ENCODE results near the gene CD207.
A peak's percentile ranks its signal among the peaks of the same experiment; 100 is the strongest.

The CD207 gene

DNA sequence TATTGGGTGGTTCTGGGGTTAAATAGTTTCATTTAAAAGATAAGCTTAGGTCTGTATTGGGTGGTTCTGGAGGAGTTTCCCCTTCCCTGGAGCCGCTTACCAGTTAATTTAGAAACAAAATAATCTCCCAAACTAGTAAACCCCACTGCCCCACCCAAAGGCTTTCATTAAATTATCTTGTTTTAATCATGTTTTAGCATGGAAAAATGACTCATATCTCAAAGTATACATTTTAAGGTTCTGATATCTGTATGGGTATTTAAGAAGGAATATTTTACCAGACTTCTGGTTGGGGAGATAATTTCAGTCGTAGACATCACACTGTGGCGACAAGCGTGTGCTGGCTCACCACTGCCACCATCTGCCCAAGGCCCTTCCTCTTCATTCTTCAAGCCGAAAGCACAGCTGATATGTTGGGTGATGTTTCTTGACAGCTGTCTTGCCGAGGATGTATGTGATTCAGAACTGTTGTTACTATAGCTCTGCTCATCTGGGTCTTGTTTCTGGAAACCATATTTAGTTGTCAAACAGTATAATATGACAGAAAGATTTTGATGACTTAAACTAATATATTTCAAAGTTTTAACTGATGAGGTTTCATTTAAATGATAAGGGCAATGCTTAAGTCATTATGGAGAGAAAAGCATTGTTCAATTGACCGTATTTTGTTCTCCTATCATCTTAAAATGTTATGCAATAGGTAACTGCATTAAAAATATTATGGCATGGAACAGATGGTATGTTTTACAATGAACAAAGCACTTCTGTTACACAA lies 50.3 kb downstream of the CD207 start:
- no peak overlapping the region for H3K4me3 ChIP-seq (ENCODE audit: low read depth, low read length)
- no peaks in the 10 kb centered on the region for H3K36me3 ChIP-seq
- no peak overlapping the region for H3K27ac ChIP-seq
- H3K27me3 ChIP-seq (ENCODE audit: insufficient read depth, low read depth, severe bottlenecking): peaks cover 11% of the 10 kb centered on the region
- no peaks in the 10 kb centered on the region for H3K9me3 ChIP-seq (ENCODE audit: severe bottlenecking)
- DNase-seq: peak; percentile 81
- TF ChIP-seq CTCF (IDR thresholded peaks at IDR 0.05; ENCODE audit: low read depth, low read length): peak; percentile 89

DNA sequence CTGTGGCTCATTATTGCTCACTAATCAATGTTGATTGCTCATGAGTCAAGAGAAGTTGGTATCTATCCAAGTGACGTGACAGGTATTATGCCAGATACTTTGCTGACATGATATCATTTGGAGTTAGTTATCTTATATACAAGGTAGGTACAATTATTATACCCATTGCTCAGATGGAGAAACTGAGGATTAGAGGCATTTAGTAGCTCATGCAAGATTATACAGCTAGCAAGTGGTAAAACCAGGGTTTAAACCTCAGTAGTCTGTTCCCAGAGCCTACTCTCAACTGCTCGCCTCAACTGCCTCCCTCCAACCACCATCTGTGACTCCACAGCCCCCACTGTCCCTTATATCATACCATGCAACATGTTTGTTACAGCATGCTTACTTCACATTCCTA lies 51.3 kb downstream of the CD207 start:
- DNase-seq: no peak
- H3K36me3 ChIP-seq: no peaks in the 10 kb centered on the region
- H3K4me3 ChIP-seq (ENCODE audit: low read depth, low read length): no peak overlapping the region
- no peak for TF ChIP-seq CTCF (IDR thresholded peaks at IDR 0.05; ENCODE audit: low read depth, low read length)
- no peaks in the 10 kb centered on the region for H3K9me3 ChIP-seq (ENCODE audit: severe bottlenecking)
- no peak overlapping the region for H3K27ac ChIP-seq
- H3K27me3 ChIP-seq (ENCODE audit: insufficient read depth, low read depth, severe bottlenecking): peaks cover 5% of the 10 kb centered on the region

All from WERI-Rb-1 (cell line).